ENCODE data around the gene TOR2A.
A peak's percentile ranks its signal among the peaks of the same experiment; 100 is the strongest.

The TOR2A gene

GRCh38 chr9:127717766-127718165 lies 17.3 kb downstream of the TOR2A start:
- no peak for DNase-seq

- DNase-seq = no peak
Measured at GRCh38 chr9:127716412-127716811, 18.7 kb downstream of the TOR2A start.

GRCh38 chr9:127715470-127716337 lies 19.4 kb downstream of the TOR2A start, which contains the start of the genes PTRH1 and TTC16:
TSS of gene PTRH1 (minus strand) at chr9:127715663. CDS start at chr9:127715639, 24 bp downstream.
TSS of gene TTC16 (plus strand) at chr9:127716079. CDS start at chr9:127716146, 67 bp downstream.
- DNase-seq = peak; percentile 96

GRCh38 chr9:127714951-127715469 lies 20.1 kb downstream of the TOR2A start:
- DNase-seq = no peak

- DNase-seq = no peak
Measured at GRCh38 chr9:127714020-127714750, 20.9 kb downstream of the TOR2A start.

GRCh38 chr9:127712867-127713266 lies 22.2 kb downstream of the TOR2A start:
- DNase-seq = no peak

- no peak for DNase-seq
Measured at GRCh38 chr9:127712371-127712770, 22.7 kb downstream of the TOR2A start.

GRCh38 chr9:127711831-127712274 lies 23.2 kb downstream of the TOR2A start:
- DNase-seq = no peak

- no peak for DNase-seq
Measured at GRCh38 chr9:127711226-127711701, 23.8 kb downstream of the TOR2A start.

- no peak for DNase-seq
Measured at GRCh38 chr9:127710204-127710783, 24.8 kb downstream of the TOR2A start.

- no peak for DNase-seq
Measured at GRCh38 chr9:127708952-127709587, 26.0 kb downstream of the TOR2A start.

- DNase-seq = no peak
Measured at GRCh38 chr9:127707766-127708165, 27.3 kb downstream of the TOR2A start.

GRCh38 chr9:127706836-127707241 lies 28.3 kb downstream of the TOR2A start, which contains the start of gene CFAP157:
TSS of gene CFAP157 (plus strand) at chr9:127706988. CDS start at chr9:127707032, 44 bp downstream.
- DNase-seq = no peak

- no peak for DNase-seq
Measured at GRCh38 chr9:127705577-127706379, 29.3 kb downstream of the TOR2A start.

- no peak for DNase-seq
Measured at GRCh38 chr9:127703289-127703946, 31.7 kb downstream of the TOR2A start.

GRCh38 chr9:127700594-127701255 lies 34.4 kb downstream of the TOR2A start:
- DNase-seq = no peak

- DNase-seq = no peak
Measured at GRCh38 chr9:127700140-127700539, 35.0 kb downstream of the TOR2A start.

GRCh38 chr9:127698985-127699670 lies 36.0 kb downstream of the TOR2A start:
- peak; percentile 95 for DNase-seq

GRCh38 chr9:127698386-127698785 lies 36.7 kb downstream of the TOR2A start:
- DNase-seq = no peak
